HG02884 (cell line): ENCODE measurements around the gene FAM131B.

ENCODE experiments used
- ATAC-seq: cut with Tn5 transposase; IDR thresholded peaks from one replicate; pipeline ENCODE4 v1.9.1; 2021; ENCODE audit warnings: mild to moderate bottlenecking, moderate library complexity; ENCODE audit not compliant: unreplicated experiment

The FAM131B gene

GRCh38 chr7:143325240-143325639 is 37.3 kb downstream of the FAM131B start:
- ATAC-seq = peak; percentile 60

GRCh38 chr7:143323653-143324052 is 38.9 kb downstream of the FAM131B start:
- ATAC-seq = no peak

GRCh38 chr7:143322760-143323633 is 39.5 kb downstream of the FAM131B start:
- ATAC-seq = no peak

DNA sequence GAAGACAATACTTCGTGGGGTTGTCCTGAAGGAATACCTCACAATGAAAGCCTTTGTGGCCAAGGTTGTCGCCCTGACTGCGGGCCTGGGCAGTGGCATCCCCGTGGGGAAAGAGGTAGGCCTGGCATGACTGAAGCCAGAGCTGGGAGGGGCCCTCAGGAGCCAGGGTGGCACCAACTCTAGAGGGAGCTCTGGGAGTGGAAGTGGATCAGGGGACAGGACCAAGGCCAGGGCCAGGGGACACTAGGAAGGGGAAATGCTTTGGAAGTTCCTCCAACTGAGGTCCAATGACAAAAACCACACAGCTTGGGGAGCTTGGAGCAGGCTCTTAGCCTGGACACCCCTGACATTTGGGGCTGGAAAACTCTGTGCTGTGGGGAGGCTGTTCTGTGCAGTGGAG is 40.8 kb downstream of the FAM131B start:
- no peak for ATAC-seq

DNA sequence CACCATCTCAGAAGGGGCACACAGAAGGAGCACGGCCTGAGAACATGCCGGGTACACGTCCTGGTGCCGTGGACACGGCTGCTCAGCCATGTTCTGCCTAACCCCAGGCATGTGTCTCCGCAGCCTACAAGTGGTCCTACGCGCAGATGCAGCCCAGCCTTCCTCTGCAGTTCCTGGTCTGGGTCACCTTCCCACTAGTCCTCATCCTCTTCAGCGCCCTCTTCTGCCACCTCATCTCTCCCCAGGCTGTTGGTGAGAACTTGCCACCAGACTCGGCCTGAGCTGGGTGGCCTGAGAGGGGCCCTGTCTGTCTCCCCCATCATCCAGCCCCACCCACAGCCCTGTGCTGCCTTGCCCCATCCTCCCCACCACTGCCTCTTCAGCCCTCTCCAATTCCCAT is 41.3 kb downstream of the FAM131B start:
- ATAC-seq = no peak

DNA sequence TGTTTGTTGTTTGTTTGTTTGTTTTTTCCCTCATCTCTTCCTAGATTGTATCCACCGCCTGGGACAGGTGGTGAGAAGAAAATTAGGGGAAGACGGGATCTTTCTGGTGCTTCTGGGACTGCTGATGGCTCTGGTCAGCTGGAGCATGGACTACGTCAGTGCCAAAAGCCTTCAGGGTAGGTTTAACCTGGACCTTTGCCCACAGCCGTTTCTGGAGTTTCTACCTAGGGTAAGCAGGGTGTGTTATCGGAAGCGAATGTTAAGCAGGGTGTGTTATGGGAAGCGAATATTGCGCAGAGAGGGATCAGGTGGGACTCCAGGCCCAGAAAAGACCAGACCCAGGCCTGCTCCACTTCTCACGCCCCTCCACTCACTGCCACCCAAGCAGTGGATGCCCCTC is 41.9 kb downstream of the FAM131B start:
- ATAC-seq = no peak

DNA sequence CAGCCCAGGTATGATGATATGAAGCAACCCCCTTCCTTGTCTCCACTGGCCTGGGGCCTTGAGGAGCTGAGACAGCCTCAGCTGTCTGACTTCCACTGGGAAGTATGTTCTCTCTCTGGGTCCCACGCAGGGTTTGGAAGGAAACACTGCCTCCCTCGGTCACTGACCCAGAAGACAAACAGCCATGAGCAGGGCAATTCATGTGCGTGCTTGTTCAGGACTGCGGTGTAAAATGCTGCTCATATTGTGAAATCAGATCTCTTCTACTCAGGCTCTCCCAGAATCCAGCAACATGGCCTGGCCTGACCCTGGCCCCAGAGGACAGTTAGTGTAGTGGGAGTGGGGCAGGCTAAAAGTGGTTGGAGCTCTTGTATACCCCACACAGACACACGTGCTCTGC is 43.9 kb downstream of the FAM131B start:
- no peak for ATAC-seq

- no peak for ATAC-seq
These were observed 46.0 kb downstream of the FAM131B start for GRCh38 chr7:143316492-143316891.

- ATAC-seq = no peak
These were observed 46.7 kb downstream of the FAM131B start, which contains the start of gene CLCN1 for GRCh38 chr7:143315776-143316175. TSS of gene CLCN1 (plus strand) at chr7:143316111. CDS start at chr7:143316213, 102 bp downstream.

DNA sequence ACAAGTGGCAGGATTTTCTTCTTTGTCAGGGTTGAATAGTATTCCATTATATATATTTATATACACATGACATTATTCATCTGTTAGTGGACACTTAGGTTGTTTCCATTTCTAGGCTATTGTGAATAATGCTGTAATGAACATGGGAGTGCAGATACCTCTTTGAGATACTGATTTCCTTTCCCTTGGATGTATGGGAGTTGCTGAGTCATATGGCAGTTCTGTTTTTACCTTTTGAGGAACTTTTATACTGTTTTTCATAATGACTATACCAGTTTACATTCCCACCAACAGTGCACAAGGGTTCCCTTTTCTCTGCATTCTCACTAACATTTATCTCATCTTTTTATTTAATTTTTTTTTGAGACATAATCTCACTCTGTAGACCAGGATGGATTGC is 48.4 kb downstream of the FAM131B start:
- peak; percentile 47 for ATAC-seq

DNA sequence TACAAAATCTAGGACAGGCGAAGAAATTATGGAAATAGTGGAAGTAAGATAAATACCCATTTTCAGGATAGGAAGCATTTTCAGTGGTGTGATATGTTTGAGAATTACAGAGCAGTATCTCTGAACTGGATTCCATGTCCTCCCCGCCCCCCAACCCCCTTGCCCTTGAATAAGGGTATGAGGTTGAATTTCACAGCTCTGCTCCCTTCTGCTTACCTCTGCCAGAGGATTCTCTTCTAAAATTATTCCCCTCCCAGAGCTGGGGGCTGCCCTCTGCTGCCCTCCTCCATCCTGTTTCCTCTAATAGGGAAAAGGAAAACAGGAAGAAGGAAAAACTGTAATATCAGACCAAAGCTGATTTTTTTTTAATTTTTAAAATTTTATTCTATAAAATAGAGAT is 53.9 kb downstream of the FAM131B start:
- no peak for ATAC-seq

GRCh38 chr7:143305423-143306070 is 57.0 kb downstream of the FAM131B start:
- no peak for ATAC-seq

DNA sequence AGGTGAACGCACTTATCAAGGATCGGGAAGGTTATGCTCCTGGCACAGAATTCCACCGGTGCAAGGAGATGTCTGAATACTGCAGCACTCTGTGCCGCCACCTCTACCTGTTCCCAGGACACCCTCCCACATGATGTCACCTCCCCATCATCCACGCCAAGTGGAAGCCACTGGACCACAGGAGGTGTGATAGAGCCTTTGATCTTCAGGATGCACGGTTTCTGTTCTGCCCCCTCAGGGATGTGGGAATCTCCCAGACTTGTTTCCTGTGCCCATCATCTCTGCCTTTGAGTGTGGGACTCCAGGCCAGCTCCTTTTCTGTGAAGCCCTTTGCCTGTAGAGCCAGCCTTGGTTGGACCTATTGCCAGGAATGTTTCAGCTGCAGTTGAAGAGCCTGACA is 57.6 kb downstream of the FAM131B start:
- no peak for ATAC-seq

DNA sequence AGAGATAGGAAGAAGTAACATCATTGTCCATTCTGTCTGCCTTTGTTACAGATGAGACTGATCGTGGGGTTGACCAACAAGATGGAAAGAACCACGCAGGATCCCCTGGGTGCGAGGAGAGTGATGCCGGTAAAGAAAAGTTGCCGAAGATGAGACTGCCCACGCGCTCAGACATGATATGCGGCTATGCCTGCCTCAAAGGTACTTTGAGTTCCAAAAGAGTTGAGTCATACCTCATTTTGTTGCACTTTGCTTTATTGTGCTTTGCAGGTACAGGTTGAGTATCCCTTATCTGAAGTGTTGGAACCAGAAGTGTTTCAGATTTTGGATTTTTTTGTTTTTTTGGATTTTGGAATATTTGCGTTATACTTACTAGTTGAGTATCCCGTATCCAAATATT is 58.8 kb downstream of the FAM131B start:
- no peak for ATAC-seq
